Activated CD8-positive, alpha-beta memory T cell treated with anti-CD3 and anti-CD28 coated beads, Interleukin-2, amount 50 U/mL, for 1 hour (primary cell): ENCODE measurements around the gene GBP1.
"Not testable (repeated sequence)": the region's sequence is repeated elsewhere in the genome, so short reads cannot be mapped to it uniquely, and the experiment has no call there.

Experiments
- DNase-seq: peaks from one replicate; pipeline ENCODE4 v3.0.0-alpha.2; 2020; ENCODE audit errors: extremely low read depth

The GBP1 gene, protein sequence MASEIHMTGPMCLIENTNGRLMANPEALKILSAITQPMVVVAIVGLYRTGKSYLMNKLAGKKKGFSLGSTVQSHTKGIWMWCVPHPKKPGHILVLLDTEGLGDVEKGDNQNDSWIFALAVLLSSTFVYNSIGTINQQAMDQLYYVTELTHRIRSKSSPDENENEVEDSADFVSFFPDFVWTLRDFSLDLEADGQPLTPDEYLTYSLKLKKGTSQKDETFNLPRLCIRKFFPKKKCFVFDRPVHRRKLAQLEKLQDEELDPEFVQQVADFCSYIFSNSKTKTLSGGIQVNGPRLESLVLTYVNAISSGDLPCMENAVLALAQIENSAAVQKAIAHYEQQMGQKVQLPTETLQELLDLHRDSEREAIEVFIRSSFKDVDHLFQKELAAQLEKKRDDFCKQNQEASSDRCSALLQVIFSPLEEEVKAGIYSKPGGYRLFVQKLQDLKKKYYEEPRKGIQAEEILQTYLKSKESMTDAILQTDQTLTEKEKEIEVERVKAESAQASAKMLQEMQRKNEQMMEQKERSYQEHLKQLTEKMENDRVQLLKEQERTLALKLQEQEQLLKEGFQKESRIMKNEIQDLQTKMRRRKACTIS

GRCh38 chr1:89065079-89065868 is at the start of gene GBP1:
GBP1 (minus strand) TSS chr1:89065208; CDS start chr1:89063234, 1,974 bp downstream.
- no peak for DNase-seq

DNA sequence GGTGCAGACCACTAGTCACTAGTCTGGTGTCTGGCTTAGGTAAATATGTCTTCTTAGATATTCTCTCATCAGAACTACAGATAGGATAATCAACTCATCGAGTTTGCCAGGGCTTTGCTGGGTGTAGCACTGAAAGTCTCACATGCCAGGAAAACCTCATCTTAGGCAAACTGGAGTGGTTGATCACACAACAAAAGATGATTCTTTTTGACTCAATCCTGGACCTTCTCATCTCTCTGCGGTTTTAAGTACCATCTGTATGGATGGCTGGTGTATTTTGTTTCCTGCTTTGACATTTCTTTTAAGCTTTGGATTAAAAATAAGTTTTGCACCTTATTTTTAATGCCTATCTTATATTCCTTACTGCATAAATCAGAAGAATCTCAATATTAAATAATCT is 49.7 kb upstream of the GBP1 start:
- no peak for DNase-seq

- no peak for DNase-seq
Measured at GRCh38 chr1:89112871-89113613, 48.0 kb upstream of the GBP1 start.

GRCh38 chr1:89104687-89105086 is 39.7 kb upstream of the GBP1 start:
- no peak for DNase-seq

- DNase-seq: no peak
Measured at GRCh38 chr1:89104147-89104546, 39.1 kb upstream of the GBP1 start.

GRCh38 chr1:89102021-89102420 is 37.0 kb upstream of the GBP1 start:
- DNase-seq: no peak

DNA sequence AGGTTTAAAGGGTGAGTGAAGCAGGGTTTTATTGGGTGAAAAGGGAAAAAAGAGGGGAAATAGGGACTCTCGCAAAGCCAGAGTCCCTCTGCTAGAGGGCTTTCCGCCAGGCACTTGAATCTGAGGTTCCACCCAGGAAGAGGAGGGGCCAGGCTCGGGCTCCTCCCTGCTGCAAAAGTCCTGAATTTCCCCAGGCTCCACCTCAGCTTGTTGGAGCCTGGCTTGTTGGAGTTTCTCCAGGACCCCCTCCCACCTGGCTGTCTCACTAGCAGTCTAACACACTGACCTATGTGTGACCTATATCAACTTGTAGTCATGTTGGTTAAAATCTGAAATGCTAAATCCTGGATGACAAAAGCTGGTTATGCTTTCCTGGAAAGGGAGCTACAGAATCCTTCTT is 35.4 kb upstream of the GBP1 start:
- no peak for DNase-seq

- no peak for DNase-seq
Measured at GRCh38 chr1:89098857-89099256, 33.8 kb upstream of the GBP1 start.

DNA sequence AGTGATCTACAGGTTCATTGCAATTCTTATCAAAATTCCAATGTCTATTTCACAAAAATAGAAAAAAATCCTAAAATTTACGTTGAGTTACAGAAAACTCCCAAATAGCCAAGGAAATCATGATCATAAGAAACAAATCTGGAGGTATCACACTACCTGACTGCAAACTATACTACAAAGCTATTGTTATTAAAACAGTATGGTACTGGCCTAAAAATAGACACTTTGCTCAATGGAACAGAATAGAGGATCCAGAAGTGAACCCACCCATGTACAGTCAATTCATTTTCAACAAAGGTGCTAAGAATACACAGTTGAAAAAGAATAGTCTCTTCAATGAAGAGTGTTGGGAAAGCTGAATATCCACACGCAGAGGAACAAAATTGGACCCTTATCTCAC is 30.7 kb upstream of the GBP1 start:
- no peak for DNase-seq

GRCh38 chr1:89089962-89090361 is 25.0 kb upstream of the GBP1 start:
- DNase-seq: no peak

DNA sequence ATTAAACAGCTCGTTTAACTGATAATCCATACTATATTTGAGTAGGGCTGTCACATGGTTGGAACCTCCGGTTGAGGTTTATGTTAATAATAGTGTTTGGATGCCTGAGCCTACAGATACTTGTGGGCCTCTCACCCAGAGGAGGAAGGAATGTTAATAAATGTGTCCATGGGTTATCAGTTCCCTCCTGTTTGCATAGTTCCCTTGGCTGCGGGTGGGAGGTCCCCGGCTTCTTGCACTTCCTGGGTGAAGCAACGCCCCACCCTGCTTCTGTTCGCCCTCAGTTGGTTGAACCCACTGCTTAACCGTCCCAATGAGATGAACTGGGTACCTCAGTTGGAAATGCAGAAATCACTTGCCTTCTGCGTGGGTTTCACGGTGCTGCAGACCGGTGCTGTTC is 23.6 kb upstream of the GBP1 start:
- DNase-seq: no peak

GRCh38 chr1:89087241-89087640 is 22.2 kb upstream of the GBP1 start:
- DNase-seq: no peak

DNA sequence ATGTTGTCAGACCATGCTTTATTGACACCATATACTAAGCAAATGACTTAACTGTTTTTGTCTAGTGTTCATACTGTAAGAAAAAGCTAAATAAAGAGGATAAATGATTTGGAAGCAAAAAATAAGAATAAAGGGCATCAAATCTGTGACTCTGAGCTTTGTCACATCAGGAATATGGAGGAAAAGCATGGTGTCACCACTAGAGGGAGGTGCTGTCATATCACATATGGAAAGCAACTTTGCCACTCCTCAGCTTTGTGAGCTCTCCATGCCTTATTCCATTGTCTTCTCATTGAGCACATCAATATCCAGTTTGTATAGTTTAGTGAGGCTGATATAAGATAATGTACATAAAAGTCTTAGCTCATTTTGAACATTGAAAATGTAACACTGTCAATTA is 20.8 kb upstream of the GBP1 start:
- DNase-seq: no peak

DNA sequence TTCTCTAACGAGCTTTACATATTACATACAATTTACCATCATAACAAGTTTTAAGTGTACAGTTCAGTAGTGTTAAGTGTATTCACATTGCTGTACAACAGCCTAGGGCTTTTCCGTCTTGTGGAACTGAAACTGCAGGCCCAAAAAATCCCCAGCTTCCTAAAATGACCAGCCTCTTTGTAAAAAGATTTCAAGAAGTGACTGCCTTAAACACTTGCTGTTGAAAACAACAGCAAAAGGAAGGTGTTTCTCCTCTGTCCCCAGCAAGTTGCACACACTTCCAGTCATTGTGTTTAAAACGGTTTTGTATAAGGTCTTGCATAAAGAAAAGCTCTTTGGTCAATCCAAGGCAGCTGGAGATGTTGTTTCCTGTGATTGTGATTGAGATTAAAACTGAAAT is 16.0 kb upstream of the GBP1 start:
- no peak for DNase-seq

- not testable (repeated sequence) for DNase-seq
Measured at GRCh38 chr1:89080068-89080467, 15.1 kb upstream of the GBP1 start.

- DNase-seq: not testable (repeated sequence)
Measured at GRCh38 chr1:89072466-89073065, 7.6 kb upstream of the GBP1 start.

- no peak for DNase-seq
Measured at GRCh38 chr1:89070509-89070908, 5.5 kb upstream of the GBP1 start.

DNA sequence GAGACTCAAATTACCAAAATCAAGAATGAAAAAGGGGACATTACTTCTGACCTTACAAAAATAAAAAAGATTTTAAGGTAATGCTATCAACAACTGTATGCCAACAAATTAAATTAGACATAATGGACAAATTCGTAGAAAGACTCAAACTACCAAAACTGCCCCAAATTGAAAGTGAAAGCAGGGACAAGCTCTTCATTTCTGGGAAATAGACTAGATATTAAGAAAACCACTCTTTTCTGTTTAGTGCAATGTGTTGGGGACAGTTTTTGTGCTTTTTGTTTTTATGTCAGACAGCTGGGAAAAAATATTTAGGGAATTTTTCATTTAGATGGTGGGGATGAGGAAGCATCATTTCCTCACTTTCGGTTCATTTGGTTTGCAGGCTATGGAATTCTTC is 4.9 kb upstream of the GBP1 start:
- no peak for DNase-seq

DNA sequence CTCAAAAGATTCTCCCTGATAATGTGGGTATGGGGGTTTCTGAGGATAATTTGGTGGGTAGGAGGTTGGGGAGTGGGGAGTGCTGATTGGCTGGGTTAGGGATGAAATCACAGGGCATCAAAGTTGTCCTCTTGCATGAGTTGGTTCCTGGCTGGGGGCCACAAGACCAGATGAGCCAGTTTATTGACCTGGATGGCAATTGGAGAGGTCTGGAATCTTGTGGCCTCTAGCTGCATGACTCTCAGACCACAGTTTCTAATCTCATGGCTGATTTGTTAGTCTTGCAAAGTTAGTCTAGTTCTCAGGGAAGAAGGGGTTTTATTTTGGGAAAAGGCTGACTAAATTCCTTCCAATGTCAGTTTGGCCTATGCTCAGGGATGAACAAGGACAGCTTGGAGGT is 3.3 kb upstream of the GBP1 start:
- no peak for DNase-seq

DNA sequence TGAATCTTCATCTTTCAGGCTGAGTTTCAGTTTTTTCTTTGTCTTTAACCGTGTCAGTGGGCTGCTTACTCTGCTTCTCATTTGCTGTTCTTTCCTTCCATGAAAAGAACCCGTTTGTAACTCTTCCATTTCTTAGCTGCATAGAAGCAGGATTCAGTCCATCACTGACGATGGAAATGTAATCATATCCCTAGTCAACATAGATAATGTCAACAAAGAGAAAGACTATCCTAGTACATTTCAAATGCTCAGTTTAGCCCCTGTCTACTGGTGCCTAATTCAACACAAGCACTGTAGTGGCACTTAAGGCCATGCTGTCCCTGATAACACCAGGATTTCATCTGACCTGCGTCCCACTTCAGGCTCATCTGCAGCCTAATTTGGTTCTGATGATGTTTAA is 376 bp downstream of the GBP1 start:
- DNase-seq: no peak

DNA sequence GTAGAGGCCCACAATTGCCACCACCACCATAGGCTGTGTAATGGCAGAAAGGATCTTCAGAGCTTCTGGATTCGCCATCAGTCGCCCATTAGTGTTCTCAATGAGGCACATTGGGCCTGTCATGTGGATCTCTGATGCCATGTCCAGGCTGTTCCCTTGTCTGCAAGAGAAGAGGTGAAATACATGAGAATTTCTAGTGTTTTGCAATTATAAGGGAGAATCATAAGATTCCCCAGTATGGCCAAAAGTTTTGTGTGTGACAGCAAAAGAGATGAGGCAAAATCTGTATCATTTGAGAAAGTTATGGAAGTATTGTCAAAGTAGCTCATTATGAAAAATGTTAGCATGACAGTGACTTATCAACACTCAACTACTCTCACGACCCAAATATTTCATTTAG is 1.9 kb downstream of the GBP1 start:
- DNase-seq: no peak

- DNase-seq: no peak
Measured at GRCh38 chr1:89060091-89060490, 4.9 kb downstream of the GBP1 start.
